Astrocyte of the spinal cord (primary cell): ENCODE results near the gene FGF21.
"Not testable (repeated sequence)": the region's sequence is repeated elsewhere in the genome, so short reads cannot be mapped to it uniquely, and the experiment has no call there.

Source experiments
- DNase-seq: peaks from one replicate; pipeline ENCODE4 v3.0.0; 2011; ENCODE audit warnings: low read depth, low spot score
- H3K4me3 ChIP-seq: 2 replicates; pipeline ENCODE4 v1.5.1; 2011; ENCODE audit warnings: low read depth, mild to moderate bottlenecking, low read length, moderate library complexity
- CTCF ChIP-seq: IDR thresholded peaks from 2 replicates; pipeline ENCODE4 v1.5.1; 2012; ENCODE audit warnings: low read depth, mild to moderate bottlenecking, low read length, inconsistent platforms
- in situ Hi-C: cut with HindIII; loops from 2 replicates; pipeline ENCODE4 v1.10.0; 2017; ENCODE audit warnings: low sequenced_read_pairs

FGF21 gene

GRCh38 chr19:48760504-48761205, 5.3 kb downstream of the FGF21 start:
- TF ChIP-seq CTCF = no peak
- no peak overlapping the region for H3K4me3 ChIP-seq
- in situ Hi-C loops = no loop called here
- DNase-seq = no peak

GRCh38 chr19:48765816-48766215, 10.5 kb downstream of the FGF21 start:
- H3K4me3 ChIP-seq, in situ Hi-C loops, DNase-seq: not testable (repeated sequence)

- H3K4me3 ChIP-seq, in situ Hi-C loops, DNase-seq: not testable (repeated sequence)
Measured at GRCh38 chr19:48768171-48768753, 12.9 kb downstream of the FGF21 start.

- no peak overlapping the region for H3K4me3 ChIP-seq
- no peak for DNase-seq
- TF ChIP-seq CTCF = no peak
- in situ Hi-C loops = no loop called here
Measured at GRCh38 chr19:48768994-48769713, 13.8 kb downstream of the FGF21 start.

- H3K4me3 ChIP-seq = no peak overlapping the region
- in situ Hi-C loops = no loop called here
- DNase-seq = no peak
- no peak for TF ChIP-seq CTCF
Measured at GRCh38 chr19:48770266-48770665, 14.9 kb downstream of the FGF21 start.

- no peak for TF ChIP-seq CTCF
- H3K4me3 ChIP-seq = no peak overlapping the region
- DNase-seq = no peak
- in situ Hi-C loops = no loop called here
Measured at GRCh38 chr19:48770734-48771472, 15.6 kb downstream of the FGF21 start.

- H3K4me3 ChIP-seq = no peak overlapping the region
- in situ Hi-C loops = no loop called here
- TF ChIP-seq CTCF = no peak
- DNase-seq = no peak
Measured at GRCh38 chr19:48772503-48772953, 17.2 kb downstream of the FGF21 start.
